NCI-H1092 treated with DMSO at 0.1 percent for 48 hours (cell line): ENCODE results near the gene NFIB.

Experiments
- DNase-seq: peaks from one replicate; lab custom pipeline; 2025; lab: John Stamatoyannopoulos, UW

Gene NFIB

GRCh38 chr9:14212697-14213420, 101.1 kb downstream of the NFIB start:
- no peak for DNase-seq

GRCh38 chr9:14212077-14212476, 101.9 kb downstream of the NFIB start:
- no peak for DNase-seq

- no peak for DNase-seq
Observed at GRCh38 chr9:14211564-14211963, 102.4 kb downstream of the NFIB start.

GRCh38 chr9:14210428-14210827, 103.5 kb downstream of the NFIB start:
- no peak for DNase-seq

GRCh38 chr9:14209399-14210345, 104.3 kb downstream of the NFIB start:
- DNase-seq = no peak

GRCh38 chr9:14207352-14207995, 106.5 kb downstream of the NFIB start:
- no peak for DNase-seq

GRCh38 chr9:14205463-14205862, 108.5 kb downstream of the NFIB start:
- DNase-seq = no peak

- DNase-seq = peak; percentile 72
Observed at GRCh38 chr9:14203356-14204056, 110.4 kb downstream of the NFIB start.

GRCh38 chr9:14198841-14199455, 115.0 kb downstream of the NFIB start:
- peak; percentile 27 for DNase-seq

- no peak for DNase-seq
Observed at GRCh38 chr9:14198047-14198840, 115.7 kb downstream of the NFIB start.

GRCh38 chr9:14197325-14197858, 116.5 kb downstream of the NFIB start:
- no peak for DNase-seq

- no peak for DNase-seq
Observed at GRCh38 chr9:14193328-14193990, 120.5 kb downstream of the NFIB start.

GRCh38 chr9:14192556-14192955, 121.4 kb downstream of the NFIB start:
- DNase-seq = no peak

GRCh38 chr9:14191512-14191911, 122.4 kb downstream of the NFIB start:
- no peak for DNase-seq

- DNase-seq = no peak
Observed at GRCh38 chr9:14190240-14190639, 123.7 kb downstream of the NFIB start.

GRCh38 chr9:14189578-14189977, 124.4 kb downstream of the NFIB start:
- no peak for DNase-seq

GRCh38 chr9:14189146-14189545, 124.8 kb downstream of the NFIB start:
- DNase-seq = no peak

- no peak for DNase-seq
Observed at GRCh38 chr9:14188538-14188937, 125.4 kb downstream of the NFIB start.

GRCh38 chr9:14188011-14188410, 125.9 kb downstream of the NFIB start:
- no peak for DNase-seq

- DNase-seq = no peak
Observed at GRCh38 chr9:14186096-14186495, 127.8 kb downstream of the NFIB start.
